Activated T-cell treated with anti-CD3 and anti-CD28 coated beads for 24 hours (primary cell): Measurements from ENCODE around the gene AKAP11.
"Not testable (repeated sequence)": the region's sequence is repeated elsewhere in the genome, so short reads cannot be mapped to it uniquely, and the experiment has no call there.

Experiments used
- DNase-seq: peaks from one replicate; pipeline ENCODE4 v3.0.0-alpha.2; 2020; ENCODE audit warnings: low read depth

AKAP11 gene, protein sequence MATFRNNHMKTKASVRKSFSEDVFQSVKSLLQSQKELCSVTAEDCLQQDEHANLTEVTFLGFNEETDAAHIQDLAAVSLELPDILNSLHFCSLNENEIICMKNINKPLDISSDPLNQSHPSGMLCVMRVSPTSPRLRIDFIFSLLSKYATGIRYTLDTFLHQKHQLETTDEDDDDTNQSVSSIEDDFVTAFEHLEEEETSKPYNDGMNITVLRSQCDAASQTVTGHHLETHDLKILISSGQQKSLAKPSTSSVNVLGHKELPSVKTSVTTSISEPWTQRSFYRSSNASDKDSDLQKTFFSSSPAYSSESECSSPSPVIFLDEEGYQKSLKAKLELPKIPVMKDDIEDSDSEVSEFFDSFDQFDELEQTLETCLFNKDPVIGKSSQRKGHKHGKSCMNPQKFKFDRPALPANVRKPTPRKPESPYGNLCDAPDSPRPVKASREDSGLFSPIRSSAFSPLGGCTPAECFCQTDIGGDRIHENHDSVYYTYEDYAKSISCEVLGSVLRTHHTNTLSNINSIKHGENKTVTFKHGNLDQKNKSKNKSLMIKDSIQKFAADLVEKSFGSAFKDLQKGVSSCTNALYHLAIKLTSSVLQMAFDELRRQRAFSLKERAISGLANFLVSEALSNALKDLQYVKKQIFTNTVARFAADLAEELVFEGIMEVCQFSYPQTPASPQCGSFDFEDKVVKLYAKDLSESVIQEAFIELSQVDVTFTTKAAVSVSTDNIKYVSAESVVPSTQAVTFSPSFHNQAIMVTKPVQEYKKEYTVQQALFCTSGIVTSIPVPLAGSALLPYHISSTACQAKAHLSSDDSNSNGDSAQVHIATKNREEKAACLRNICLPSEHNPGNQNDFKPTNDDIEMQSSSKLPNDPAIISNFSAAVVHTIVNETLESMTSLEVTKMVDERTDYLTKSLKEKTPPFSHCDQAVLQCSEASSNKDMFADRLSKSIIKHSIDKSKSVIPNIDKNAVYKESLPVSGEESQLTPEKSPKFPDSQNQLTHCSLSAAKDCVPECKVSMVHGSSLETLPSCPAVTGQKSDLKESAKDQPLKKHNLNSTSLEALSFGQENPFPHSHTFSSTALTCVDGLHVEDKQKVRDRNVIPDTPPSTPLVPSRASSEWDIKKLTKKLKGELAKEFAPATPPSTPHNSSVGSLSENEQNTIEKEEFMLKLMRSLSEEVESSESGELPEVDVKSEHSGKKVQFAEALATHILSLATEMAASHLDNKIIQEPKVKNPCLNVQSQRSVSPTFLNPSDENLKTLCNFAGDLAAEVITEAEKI (N-terminal part only)

DNA sequence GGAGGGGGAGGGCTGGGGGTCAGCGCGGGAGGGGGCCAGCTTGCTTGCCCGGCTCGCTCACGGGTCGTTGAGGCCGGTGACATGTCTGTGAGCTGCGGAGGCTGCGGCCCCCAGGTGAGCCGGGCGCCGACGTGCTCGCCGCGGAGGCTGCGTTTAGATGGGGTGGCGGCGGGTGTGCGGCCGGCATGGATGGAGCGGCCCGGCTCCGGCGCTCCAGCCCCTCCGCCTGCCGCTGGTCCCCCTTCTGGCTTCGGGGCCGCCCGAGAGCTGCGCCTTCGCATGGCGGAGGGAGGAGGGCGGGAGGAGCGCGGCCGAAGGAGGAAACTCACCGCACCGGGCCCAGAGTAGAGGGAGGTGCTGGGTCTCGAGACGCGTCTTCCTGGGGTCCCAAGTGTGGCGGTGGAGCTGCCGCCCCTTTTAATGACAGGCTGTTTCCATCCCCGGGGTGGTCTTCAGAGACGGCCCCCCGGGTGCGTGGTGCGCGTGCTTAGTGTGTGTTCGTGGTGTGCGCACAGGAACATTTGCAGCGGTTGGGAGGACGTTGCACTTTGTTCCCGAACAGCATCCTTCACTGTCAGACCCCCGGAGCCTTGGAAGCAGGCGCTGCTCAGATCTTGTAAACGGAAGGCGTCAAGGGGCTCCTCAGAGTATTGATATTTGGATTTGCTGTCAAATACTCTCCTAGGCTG, at the start of gene AKAP11:
TSS of gene AKAP11 (plus strand) at position 38 of the 689 bp plus-strand sequence. CDS start 14,197 bp downstream, outside the sequence.
- peak; percentile 33 for DNase-seq

DNA sequence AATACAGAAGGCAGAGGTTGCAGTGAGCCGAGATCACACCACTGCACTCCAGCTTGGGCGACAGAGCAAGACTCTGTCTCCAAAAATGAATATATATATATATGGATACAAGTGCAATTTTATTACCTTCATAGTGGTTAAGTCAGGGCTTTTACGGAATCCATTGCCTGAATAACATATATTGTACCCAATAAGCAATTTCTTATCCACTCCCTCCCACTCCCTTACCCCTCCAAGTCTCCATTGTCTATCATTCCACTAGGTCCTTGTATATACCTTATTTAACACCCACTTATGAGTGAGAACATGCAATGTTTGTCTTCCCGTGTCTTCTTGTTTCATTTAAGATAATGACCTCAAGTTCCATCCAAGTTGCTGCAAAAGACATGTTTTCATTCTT, 48.3 kb upstream of the AKAP11 start:
- DNase-seq: no peak

DNA sequence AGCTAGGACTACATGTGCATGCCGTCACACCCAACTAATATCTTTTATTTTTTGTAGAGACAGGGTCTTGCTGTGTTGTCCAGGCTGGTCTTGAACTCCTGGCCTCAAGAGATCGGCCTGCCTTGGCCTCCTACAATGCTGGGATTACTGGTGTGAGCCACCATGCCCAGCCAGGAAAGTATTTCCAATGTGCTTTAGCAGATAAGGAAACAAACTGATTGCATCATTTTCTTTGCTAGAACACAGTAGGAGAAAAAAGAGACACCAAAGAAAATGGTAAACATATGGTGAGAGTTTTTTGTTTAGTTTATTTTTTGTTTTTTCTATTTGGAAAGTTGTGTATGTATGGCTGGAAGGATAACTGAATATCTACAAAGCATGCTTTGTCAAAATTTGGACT, 46.9 kb upstream of the AKAP11 start:
- DNase-seq: no peak

DNA sequence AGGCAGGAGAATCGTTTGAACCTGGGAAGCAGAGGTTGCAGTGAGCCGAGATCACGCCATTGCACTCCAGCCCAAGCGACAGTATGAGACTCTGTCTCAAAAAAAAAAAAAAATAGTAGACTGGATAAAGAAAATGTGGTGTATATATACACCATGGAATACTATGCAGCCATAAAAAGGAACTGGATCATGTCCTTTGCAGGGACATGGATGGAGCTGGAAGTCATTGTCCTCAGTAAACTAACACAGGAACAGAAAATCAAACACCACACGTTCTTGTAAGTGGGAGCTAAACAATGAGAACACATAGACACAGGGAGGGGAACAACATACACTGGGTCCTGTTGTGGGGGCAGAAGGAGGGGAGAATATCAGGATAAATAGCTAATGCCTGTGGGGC, 45.2 kb upstream of the AKAP11 start:
- DNase-seq: not testable (repeated sequence)

DNA sequence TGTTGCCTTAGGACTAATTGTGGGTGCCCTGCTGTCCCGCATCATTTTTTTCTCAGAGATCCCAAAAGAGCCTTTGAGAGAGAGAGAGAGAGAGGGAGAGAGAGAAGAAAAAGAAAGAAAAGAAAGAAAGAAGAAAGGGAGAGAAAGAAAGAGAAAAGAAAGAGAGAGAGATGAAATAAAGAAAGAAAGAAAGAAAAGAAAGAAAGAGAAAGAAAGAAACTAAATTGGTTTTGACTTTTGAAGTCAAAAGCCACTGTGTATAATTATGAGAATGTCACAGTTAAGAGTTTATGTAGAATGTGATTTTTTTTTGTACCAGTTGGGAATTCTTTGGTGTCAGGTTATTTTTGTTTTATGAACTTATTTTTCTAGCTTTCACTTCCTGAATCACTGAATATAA, 43.4 kb upstream of the AKAP11 start:
- DNase-seq: no peak

DNA sequence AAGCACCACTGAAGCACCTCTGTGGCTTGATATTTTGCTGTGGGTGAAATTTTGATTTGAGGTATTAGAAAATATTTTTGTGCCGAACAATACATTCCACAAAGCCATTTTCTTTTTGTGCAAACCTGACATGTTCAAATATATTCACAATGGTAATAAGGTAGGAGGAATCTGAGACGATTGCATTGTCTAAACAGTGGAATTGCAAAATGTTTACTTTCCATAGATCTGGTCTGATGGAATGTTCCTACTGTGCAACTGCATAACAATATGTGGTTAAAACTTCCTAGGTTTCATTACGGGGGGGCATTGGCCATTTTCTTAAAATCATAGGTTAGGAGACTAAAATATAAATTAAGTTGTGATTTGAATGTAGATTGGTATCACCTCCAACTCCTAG, 42.7 kb upstream of the AKAP11 start:
- no peak for DNase-seq

DNA sequence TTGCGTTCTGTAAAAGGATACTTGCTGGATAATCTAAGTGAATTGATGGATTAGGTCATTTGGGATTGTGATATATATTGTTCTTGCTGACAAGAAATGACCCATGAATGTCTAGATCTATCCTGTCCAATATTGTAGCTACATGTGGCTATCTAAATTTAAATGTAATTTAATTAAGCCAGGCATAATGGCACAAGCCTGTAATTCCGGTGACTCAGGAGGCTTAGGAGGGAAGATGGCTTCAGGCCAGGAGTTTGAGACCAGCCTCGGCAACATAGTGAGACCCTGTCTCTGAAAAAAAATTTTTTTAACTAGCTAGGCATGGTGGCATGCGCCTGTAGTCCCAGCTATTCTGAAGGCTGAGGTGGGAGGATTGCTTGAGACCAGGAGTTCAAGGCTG, 39.3 kb upstream of the AKAP11 start:
- DNase-seq: no peak

DNA sequence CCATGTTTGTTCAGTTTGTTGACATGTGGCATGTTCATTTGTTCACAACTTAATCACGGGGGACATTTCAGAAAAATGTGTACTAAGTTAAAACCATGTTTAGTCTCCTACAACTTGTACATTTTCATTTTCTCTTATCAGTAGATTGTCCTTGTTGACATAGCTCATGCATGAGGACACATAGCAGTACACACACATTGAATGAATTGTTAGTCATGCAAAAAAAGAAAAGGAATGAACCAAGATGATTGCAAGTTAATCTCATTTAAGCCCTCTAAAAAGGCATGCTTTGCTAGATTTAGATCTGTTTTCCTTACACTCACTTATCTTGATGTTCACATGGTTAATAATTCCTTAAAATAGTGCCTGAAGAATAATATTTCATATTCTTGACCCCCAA, 38.2 kb upstream of the AKAP11 start:
- no peak for DNase-seq

DNA sequence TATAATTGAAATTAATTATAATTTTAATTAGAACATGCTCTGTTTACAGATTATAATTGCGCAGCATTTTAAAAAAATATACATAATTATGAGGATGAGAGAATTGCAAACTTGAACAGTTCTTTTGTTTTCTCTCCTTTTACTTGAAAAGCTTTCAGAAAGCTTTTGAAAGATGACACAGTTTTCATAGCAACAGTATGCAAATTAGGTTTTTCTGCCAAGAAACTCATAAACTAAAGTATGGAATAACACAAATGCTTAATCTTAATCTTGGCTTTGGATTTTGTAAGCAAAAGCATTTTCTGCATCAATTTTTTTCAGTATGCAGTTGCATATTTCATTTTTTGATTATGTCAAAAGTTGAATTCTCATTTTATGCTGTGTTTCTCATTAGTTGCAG, 32.8 kb upstream of the AKAP11 start:
- DNase-seq: no peak

DNA sequence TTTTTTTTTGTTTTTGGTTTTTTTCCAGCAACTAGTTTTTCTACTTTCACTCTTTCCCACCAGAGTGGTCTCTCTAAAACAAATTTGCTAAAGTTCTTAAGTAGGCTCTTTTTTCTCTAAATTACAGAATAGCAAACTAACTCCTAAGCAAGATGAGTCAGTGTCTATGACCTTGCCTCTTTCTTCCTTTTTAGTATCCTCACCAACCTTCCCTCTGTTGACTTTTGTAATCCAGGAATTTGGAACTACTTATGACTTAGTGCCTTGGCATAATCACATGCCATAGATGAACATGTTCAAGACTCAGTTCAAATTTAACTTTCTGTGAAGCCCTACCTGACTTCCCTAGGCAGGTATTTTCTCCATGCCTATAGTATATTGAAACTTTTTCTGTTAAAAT, 32.3 kb upstream of the AKAP11 start:
- no peak for DNase-seq

DNA sequence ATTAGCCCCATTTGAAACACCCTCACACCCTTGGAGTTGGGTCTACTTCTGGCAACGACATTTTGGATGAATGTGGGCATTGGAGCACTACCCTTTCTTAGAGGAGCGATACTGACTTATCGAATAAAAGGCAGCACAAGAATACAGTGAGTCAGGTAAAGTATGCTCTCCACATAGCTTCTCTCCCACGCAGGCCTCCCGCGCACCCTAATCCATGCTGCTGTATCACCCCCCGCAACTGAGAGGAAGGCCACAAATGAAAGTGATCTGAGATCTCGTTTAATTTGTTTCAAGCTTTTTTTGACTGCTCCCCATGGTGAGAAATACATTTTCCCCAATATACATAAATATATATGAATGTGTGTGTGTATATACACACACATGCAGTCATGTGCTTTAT, 25.4 kb upstream of the AKAP11 start:
- DNase-seq: no peak

DNA sequence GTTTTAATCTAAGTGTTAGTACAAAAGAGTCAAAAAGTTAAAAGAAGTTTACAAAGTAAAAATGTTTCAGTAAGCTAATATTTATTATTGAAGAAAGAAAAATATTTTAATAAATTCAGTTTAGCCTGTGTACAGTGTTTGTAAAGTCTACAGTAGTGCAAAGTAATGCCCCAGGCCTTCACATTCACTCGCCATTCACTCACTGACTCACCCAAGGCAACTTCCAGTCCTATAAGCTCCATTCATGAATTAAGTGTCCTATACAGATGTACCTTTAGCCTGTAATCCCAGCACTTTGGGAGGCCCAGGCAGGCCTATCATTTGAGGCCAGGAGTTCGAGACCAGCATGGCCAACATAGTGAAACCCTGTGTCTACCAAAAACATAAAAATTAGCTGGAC, 24.1 kb upstream of the AKAP11 start:
- no peak for DNase-seq

DNA sequence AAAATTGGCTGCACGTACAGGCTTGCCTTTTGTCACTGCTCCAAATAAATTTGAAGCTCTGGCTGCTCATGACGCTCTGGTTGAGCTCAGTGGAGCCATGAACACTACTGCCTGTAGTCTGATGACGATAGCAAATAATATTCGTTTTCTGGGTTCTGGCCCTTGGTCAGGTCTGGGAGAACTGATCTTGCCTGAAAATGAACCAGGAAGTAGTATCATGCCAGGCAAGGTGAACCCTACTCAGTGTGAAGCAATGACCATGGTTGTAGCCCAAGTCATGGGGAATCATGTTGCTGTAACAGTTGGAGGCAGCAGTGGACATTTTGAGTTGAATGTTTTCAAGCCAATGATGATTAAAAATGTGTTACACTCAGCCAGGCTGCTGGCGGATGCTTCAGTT, 16.1 kb upstream of the AKAP11 start:
- DNase-seq: no peak

DNA sequence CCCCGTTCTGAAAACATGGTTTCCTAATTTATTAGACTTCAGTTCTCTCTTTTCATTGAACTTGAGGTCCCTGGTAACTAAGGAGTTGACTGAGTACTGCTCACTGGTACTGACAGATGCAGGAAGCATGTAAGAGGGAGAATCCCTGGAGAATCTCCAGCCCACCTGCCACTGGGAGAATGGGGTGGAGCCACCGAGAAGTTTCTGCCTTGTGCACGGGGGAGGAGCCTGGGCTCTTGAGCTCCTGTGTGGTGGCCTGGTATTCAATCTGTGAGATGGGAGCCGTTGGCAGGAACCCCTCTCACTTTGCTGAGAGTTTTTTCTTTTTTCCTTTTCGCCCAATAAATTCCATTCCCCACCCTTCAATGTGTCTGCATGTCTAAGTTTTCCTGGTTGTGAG, 13.2 kb upstream of the AKAP11 start:
- no peak for DNase-seq

DNA sequence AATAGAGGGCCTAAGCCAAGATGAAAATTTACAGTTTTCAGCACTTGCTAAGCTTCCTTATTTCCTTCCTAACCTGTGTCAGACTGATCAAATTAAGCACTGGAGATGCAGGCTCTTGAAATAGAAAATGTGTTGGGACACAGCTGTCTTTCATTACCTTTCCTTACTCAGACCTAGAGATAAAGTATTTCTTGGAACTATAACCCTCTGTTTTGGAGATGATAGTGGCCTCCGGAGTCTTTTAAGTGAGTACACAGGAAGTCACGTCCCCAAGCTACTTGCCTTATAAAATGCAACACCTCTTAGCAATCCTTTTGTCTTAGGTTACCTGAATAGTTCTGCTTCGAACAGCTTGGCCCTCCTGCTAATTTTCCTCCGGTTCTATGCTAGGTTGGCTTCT, 12.4 kb upstream of the AKAP11 start:
- no peak for DNase-seq

DNA sequence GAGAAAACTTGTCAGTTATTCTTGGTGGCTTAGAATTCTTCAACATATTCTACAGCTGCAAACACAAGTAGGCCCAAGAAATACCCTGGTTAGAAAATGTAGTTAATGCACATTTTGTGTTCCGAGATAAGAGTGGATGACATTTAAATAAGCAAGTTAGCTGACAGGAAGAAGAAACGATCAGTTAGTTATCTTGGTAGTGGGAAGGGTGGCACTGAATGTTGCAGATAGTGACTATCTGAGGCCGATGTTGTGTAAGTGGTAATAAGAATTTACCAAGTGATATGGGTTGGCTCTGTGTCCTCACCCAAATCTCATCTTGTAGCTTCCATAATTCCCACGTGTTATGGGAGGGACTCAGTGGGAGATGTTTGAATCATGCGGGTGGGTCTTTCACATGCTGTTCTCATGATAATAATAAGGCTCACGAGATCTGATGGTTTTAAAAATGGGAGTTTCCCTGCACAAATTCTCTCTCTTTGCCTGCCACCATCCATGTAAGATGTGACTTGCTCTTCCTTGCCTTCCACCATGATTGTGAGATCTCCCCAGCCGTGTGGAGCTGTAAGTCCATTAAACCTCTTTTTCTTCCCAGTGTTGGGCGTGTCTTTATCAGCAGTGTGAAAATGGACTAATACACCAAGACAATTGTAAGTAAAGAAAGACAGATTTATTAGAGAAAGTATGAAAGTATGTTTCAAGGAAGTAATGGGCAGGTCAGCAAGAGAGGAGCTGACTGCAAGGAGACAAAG, 10.9 kb upstream of the AKAP11 start:
- no peak for DNase-seq

DNA sequence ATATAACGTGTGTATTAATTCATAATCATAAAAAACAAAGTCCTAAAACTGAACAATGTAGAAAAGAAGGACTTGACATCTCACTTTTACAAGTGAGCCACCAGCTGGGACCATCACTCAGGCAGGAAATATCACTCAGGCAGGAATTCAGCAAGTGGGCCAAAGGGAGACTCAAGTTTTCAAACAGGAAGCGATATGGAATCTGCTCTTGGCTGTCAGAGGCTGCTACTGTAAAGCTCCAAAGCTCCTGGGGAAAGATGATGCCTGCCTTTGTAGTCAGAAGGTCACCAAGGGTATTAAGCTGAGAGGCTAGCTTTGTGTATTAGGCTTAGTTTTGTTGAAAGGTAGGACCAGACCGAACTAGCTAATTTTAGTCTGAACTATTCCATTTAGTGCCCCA, 5.5 kb upstream of the AKAP11 start:
- no peak for DNase-seq

DNA sequence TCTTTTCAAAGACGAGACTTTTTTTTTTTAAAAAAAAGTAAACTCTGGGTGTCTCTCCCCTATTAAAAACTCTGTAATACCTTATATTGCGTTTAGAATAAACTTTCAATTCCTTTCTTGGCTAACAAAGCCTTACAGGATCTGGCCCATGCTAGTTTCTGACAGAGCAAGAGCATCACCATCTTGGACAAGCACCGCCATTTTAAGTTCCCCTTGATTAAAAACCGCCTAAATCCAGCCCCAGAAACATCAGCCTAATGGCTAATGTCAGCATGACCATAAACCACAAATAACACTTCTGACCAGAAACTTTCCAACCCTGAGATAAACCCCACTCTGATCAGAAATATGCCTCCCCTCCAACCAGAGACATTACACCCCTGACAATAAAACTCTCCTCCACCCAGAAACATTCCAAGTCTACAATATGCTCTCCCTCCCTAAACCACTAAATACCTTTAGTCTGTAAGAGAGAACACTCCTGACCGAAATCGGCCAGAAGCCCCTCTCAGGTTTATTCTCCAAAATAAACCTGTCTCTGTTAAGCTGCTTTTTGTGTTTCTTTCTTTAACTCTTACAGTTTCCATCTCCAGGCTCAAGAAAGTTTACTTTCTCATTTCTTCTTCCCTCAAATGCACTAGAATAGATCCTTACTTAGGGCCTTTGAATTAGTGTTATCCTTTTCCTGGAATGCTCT, 1.6 kb upstream of the AKAP11 start:
- DNase-seq: no peak

DNA sequence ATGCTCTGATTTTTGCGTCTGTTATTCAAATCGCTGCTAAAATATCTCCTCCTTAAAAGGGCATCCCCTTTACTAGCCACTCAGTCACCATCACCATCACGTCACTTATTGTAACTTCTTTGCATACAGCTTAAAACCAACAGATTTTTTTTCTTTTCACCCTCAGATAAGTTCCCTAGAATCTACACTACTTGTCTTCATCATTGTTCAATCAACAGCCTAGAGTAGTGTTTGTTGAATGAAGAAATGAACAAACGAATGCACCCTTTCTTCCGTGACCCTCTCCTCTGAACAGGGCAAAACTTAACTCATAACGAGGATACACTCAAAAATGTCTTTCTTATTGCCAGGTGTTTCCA, 1.1 kb upstream of the AKAP11 start:
- DNase-seq: no peak

DNA sequence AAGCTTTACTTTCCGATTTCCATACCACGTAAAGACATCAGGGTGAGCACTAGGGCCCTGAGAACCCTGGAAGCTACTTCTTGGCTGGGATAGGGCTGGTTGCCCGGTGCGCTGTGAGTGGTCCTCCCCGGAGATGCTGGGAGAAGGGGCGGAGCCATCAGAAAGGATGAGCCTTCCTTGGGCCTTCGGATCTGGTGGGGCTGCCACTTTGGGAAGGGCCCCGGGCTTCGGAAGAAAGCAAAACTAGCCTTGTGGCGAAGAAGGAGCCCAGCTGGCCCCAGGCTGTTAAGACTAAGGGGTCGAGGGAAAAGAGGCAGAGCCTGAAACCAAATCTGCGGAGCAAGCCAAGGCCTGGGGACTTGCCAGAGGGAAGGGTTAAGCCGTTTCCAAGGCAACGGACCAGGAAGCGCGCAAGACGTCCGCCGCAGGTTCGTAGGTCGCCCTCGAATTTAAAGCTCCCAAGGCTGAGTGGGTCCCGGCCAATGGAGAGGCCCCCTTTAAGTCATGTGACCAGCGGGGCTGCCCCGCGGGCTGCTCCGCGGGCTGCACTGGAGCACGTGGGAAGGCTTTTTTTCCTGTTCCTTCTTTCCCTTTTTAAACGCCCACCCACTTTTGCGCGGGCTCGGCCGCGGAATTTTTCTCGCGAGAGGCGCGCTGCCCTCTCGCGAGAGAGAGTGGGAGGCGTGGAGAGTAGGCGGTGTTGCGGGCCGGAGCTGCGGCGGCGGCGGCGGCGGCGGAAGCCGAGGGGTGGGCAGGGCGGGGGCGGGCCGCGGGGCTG, 426 bp upstream of the AKAP11 start:
- peak; percentile 90 for DNase-seq
